IMR-90 (cell line): ENCODE measurements around the gene UMODL1. TPM values are rescaled to one million over a fixed set of nuclear protein-coding genes. Genes with fewer than 3 reads are reported as not detected.

Source experiments
- ATAC-seq: fragments of 200-7000 bp; cut with Tn5 transposase; 2 replicates; pipeline ENCODE4 v1.9.1; 2020; ENCODE audit warnings: low read depth, mild to moderate bottlenecking, moderate library complexity
- BruUV-seq: library from RNA; stranded (reverse); fragments of 400-500 nt; replicated peaks from 2 replicates; lab custom pipeline; 2021; lab: Mats Ljungman, UMichigan
- CTCF ChIA-PET: fragments of 300-600 bp; formaldehyde crosslinking; extraction: SDS; loops from one replicate; lab custom pipeline; 2021; ENCODE audit warnings: antibody characterized with exemption; lab: Yijun Ruan, JAX
- POLR2A ChIA-PET: fragments of 300-600 bp; sonication (Branson Sonifier 250); formaldehyde crosslinking; loops from one replicate; lab custom pipeline; 2022; ENCODE audit warnings: antibody characterized with exemption; ENCODE audit not compliant: unreplicated experiment; lab: Charles Lee
- DNase-seq: peaks from one replicate; pipeline ENCODE4 v3.0.0; 2013
- H2AFZ ChIP-seq: replicated peaks from 2 replicates; pipeline ENCODE3; 2013; ENCODE audit warnings: low read length, mild to moderate bottlenecking; ENCODE audit not compliant: poor library complexity
- H2AK5ac ChIP-seq: 2 replicates; pipeline ENCODE4 v1.6.1; 2013; ENCODE audit warnings: low read depth, low read length, inconsistent platforms
- H2AK9ac ChIP-seq: replicated peaks from 2 replicates; pipeline ENCODE3; 2013; ENCODE audit warnings: mild to moderate bottlenecking, low read depth, low read length, moderate library complexity; ENCODE audit not compliant: poor library complexity
- H2BK120ac ChIP-seq: 2 replicates; pipeline ENCODE4 v1.6.1; 2013; ENCODE audit warnings: low read depth, low read length, inconsistent platforms
- H2BK15ac ChIP-seq: 3 replicates; pipeline ENCODE4 v1.6.1; 2013; ENCODE audit warnings: low read depth, low read length, inconsistent platforms
- H2BK20ac ChIP-seq: 2 replicates; pipeline ENCODE4 v1.6.1; 2013; ENCODE audit warnings: low read depth, mild to moderate bottlenecking, inconsistent platforms, low read length, moderate library complexity
- H2BK5ac ChIP-seq: 2 replicates; pipeline ENCODE4 v1.6.1; 2013; ENCODE audit warnings: mild to moderate bottlenecking, low read depth, low read length, inconsistent platforms; ENCODE audit not compliant: poor library complexity, severe bottlenecking
- H3K14ac ChIP-seq: replicated peaks from 2 replicates; pipeline ENCODE4 v1.6.1; 2013; ENCODE audit warnings: low read depth, low read length, inconsistent platforms
- H3K18ac ChIP-seq: 2 replicates; pipeline ENCODE4 v1.6.1; 2013; ENCODE audit warnings: low read depth, low read length, control low read depth
- H3K23ac ChIP-seq: 2 replicates; pipeline ENCODE4 v1.6.1; 2013; ENCODE audit warnings: low read depth, low read length, inconsistent platforms
- H3K27ac ChIP-seq: 2 replicates; pipeline ENCODE4 v1.5.1; 2013; ENCODE audit warnings: mild to moderate bottlenecking, control low read depth, low read length; ENCODE audit not compliant: insufficient read depth
- H3K27me3 ChIP-seq: 2 replicates; pipeline ENCODE4 v1.6.1; 2013; ENCODE audit warnings: low read length; ENCODE audit not compliant: control insufficient read depth, insufficient read depth
- H3K36me3 ChIP-seq: 2 replicates; pipeline ENCODE4 v1.6.1; 2013; ENCODE audit warnings: low read length, mixed read lengths; ENCODE audit not compliant: control insufficient read depth, insufficient read depth
- H3K4ac ChIP-seq: 2 replicates; pipeline ENCODE4 v1.6.1; 2013; ENCODE audit warnings: low read depth, low read length, inconsistent platforms
- H3K4me1 ChIP-seq: 2 replicates; pipeline ENCODE4 v1.6.1; 2013; ENCODE audit warnings: low read length, mixed read lengths; ENCODE audit not compliant: control insufficient read depth, insufficient read depth
- H3K4me2 ChIP-seq: 2 replicates; pipeline ENCODE4 v1.6.1; 2013; ENCODE audit warnings: low read depth, mild to moderate bottlenecking, control low read depth, low read length, moderate library complexity
- H3K4me3 ChIP-seq: 2 replicates; pipeline ENCODE4 v1.5.1; 2013; ENCODE audit warnings: low read depth, mild to moderate bottlenecking, control low read depth, low read length, moderate library complexity; ENCODE audit not compliant: insufficient read depth
- H3K56ac ChIP-seq: 2 replicates; pipeline ENCODE4 v1.6.1; 2013; ENCODE audit warnings: low read length, inconsistent platforms; ENCODE audit not compliant: insufficient read depth; ENCODE audit errors: extremely low read depth
- H3K79me1 ChIP-seq, 2 experiments: 2 replicates each; pipeline ENCODE4 v1.6.1; 2013; ENCODE audit warnings: low read length in 2 of 2, inconsistent platforms in 1 of 2, low read depth in 1 of 2
- H3K9ac ChIP-seq: 2 replicates; pipeline ENCODE4 v1.6.1; 2013; ENCODE audit warnings: low read depth, low read length, control low read depth
- H3K9me1 ChIP-seq: 2 replicates; pipeline ENCODE4 v1.6.1; 2013; ENCODE audit warnings: low read length, inconsistent platforms; ENCODE audit not compliant: insufficient read depth
- H3K9me3 ChIP-seq: 2 replicates; pipeline ENCODE4 v1.6.1; 2013; ENCODE audit warnings: low read length; ENCODE audit not compliant: control insufficient read depth, insufficient read depth
- H4K20me1 ChIP-seq: 2 replicates; pipeline ENCODE4 v1.6.1; 2013; ENCODE audit warnings: low read length, inconsistent platforms; ENCODE audit not compliant: insufficient read depth
- H4K5ac ChIP-seq: 2 replicates; pipeline ENCODE4 v1.6.1; 2013; ENCODE audit warnings: mild to moderate bottlenecking, low read depth, low read length, control low read depth
- H4K8ac ChIP-seq, 2 experiments: 2 replicates each; pipeline ENCODE4 v1.6.1; 2013; ENCODE audit warnings: low read depth in 2 of 2, low read length in 2 of 2, control low read depth in 1 of 2, inconsistent platforms in 1 of 2
- H4K91ac ChIP-seq: 2 replicates; pipeline ENCODE4 v1.6.1; 2013; ENCODE audit warnings: low read depth, low read length, inconsistent platforms; ENCODE audit not compliant: insufficient read depth
- BHLHE40 ChIP-seq: fragments of 150-350 bp; IDR thresholded peaks from 2 replicates; pipeline ENCODE4 v1.6.1; 2016; ENCODE audit warnings: mild to moderate bottlenecking, low read depth, low read length
- CEBPB ChIP-seq: IDR thresholded peaks from 2 replicates; pipeline ENCODE4 v1.6.1; 2012; ENCODE audit warnings: low read depth, low read length, improper control_type of control experiment
- CHD1 ChIP-seq: IDR thresholded peaks from 2 replicates; pipeline ENCODE4 v1.6.1; 2012; ENCODE audit warnings: low read depth, low read length, improper control_type of control experiment
- MAFK ChIP-seq: IDR thresholded peaks from 2 replicates; pipeline ENCODE4 v1.6.1; 2012; ENCODE audit warnings: low read depth, low read length, improper control_type of control experiment
- MAZ ChIP-seq: IDR thresholded peaks from 2 replicates; pipeline ENCODE4 v1.6.1; 2012; ENCODE audit warnings: low read depth, mild to moderate bottlenecking, low read length, improper control_type of control experiment, moderate library complexity, borderline replicate concordance
- MXI1 ChIP-seq: IDR thresholded peaks from 2 replicates; pipeline ENCODE4 v1.6.1; 2012; ENCODE audit warnings: low read depth, mild to moderate bottlenecking, low read length, moderate library complexity, borderline replicate concordance
- NFE2L2 ChIP-seq: fragments of 150-350 bp; IDR thresholded peaks from 2 replicates; pipeline ENCODE4 v1.6.1; 2016; ENCODE audit warnings: low read depth, mild to moderate bottlenecking, low read length
- RFX5 ChIP-seq: IDR thresholded peaks from 2 replicates; pipeline ENCODE4 v1.8.0; 2012; ENCODE audit warnings: low read depth, mild to moderate bottlenecking, low read length, moderate library complexity
- SMC3 ChIP-seq: fragments of 150-350 bp; IDR thresholded peaks from 2 replicates; pipeline ENCODE4 v1.6.1; 2016; ENCODE audit warnings: low read depth, mild to moderate bottlenecking, antibody characterized with exemption, low read length, moderate library complexity
- USF2 ChIP-seq: fragments of 150-350 bp; IDR thresholded peaks from 2 replicates; pipeline ENCODE4 v1.6.1; 2017; ENCODE audit warnings: mild to moderate bottlenecking, antibody characterized with exemption, low read length, low read depth
- WGBS, 2 experiments: methylation state at CpG; one replicate each; pipeline versions ENCODE4 v1.1.5 to v1.1.7; 2013; ENCODE audit warnings: missing lambda C conversion rate in 2 of 2; ENCODE audit not compliant: insufficient read length in 1 of 2; ENCODE audit errors: extremely low coverage in 2 of 2; 5-methylcytosine and 5-hydroxymethylcytosine counted together
- dilution Hi-C: fragments of 300-500 bp; cut with HindIII; formaldehyde crosslinking; loops from one replicate; pipeline ENCODE4 v1.14.3; 2018; ENCODE audit warnings: low sequenced_read_pairs; ENCODE audit not compliant: unreplicated experiment
- in situ Hi-C: fragments of 300-500 bp; cut with MboI; formaldehyde crosslinking; loops from 3 replicates; pipeline ENCODE4 v1.14.3; 2019; ENCODE audit warnings: low sequenced_read_pairs, inconsistent platforms, mixed read lengths
- intact Hi-C: fragments of 100-400 bp; cut with micrococcal nuclease; formaldehyde crosslinking; loops from 2 replicates; pipeline ENCODE4 v1.10.0; 2022
- polyA plus RNA-seq, 3 experiments: library from polyadenylated mRNA; depleted of rRNA; stranded (reverse); fragments of >200 nt; gene quantifications; 2 replicates each; pipeline ENCODE4 v1.2.3, GENCODE V29; 2012; ENCODE audit warnings: low replicate concordance in 1 of 3
- total RNA-seq: library from RNA; depleted of rRNA; stranded (reverse); fragments of >200 nt; gene quantifications from 2 replicates; pipeline ENCODE4 v1.2.3, GENCODE V29; 2012
- TF ChIP-seq, protein P1 (sequence below): fragments of 150-350 bp; IDR thresholded peaks from 2 replicates; pipeline ENCODE4 v1.6.1; 2016; ENCODE audit warnings: low read depth, mild to moderate bottlenecking, low read length, moderate library complexity, borderline replicate concordance

The UMODL1 gene
- total and polyA plus RNA-seq, 2 of the 4 experiments (the other 2 are of a cell fraction): 0.02 TPM; not detected in 1

GRCh38 chr21:42176859-42177258 lies 105.7 kb downstream of the UMODL1 start:
- Histone ChIP-seq H2BK5ac (no peak overlapping the region), H3K79me1 (no peaks in the 10 kb centered on the region), H4K91ac (no peak overlapping the region), H3K56ac (no peak overlapping the region), H4K8ac (no peak overlapping the region), H3K27ac (no peak overlapping the region), H3K36me3 (no peaks in the 10 kb centered on the region), H4K5ac (no peak overlapping the region), H2AFZ (no peak overlapping the region), H4K20me1 (no peaks in the 10 kb centered on the region), H2BK15ac (no peak overlapping the region), H3K23ac (no peak overlapping the region), H3K14ac (no peak overlapping the region), H3K4me1 (no peaks in the 10 kb centered on the region), H3K18ac (no peak overlapping the region), H2BK120ac (no peak overlapping the region), H2AK9ac (no peak overlapping the region), H3K27me3 (peaks cover 22% of the 10 kb centered on the region), H2AK5ac (no peak overlapping the region), H2BK20ac (no peak overlapping the region), H3K4ac (no peak overlapping the region), H3K9ac (no peak overlapping the region), H3K4me3 (no peak overlapping the region), H3K9me1 (no peaks in the 10 kb centered on the region), H3K4me2 (no peak overlapping the region), H3K9me3 (no peaks in the 10 kb centered on the region; the same call in 1 of the 2 replicates)
- dilution Hi-C loops: no loop called here
- POLR2A ChIA-PET: no interaction called here
- no peak for ATAC-seq
- in situ Hi-C loops: no loop called here
- no peak for DNase-seq
- TF ChIP-seq BHLHE40 (no peak), CHD1 (no peak), USF2 (no peak), CEBPB (no peak), MAZ (no peak), SMC3 (no peak), MAFK (no peak), RFX5 (no peak), MXI1 (no peak), NFE2L2 (no peak)
- TF ChIP-seq, protein P1, sequence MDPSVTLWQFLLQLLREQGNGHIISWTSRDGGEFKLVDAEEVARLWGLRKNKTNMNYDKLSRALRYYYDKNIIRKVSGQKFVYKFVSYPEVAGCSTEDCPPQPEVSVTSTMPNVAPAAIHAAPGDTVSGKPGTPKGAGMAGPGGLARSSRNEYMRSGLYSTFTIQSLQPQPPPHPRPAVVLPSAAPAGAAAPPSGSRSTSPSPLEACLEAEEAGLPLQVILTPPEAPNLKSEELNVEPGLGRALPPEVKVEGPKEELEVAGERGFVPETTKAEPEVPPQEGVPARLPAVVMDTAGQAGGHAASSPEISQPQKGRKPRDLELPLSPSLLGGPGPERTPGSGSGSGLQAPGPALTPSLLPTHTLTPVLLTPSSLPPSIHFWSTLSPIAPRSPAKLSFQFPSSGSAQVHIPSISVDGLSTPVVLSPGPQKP: no peak
- no TSS peak for BruUV-seq
- CTCF ChIA-PET: interaction anchor here (0.6 to 2.1 kb wide), 2 partner anchors 29 to 31 kb away, joined by 3 to 6 read pairs; no protein-coding TSS in a partner anchor
- no CpG with 5 or more reads among the region's 3 CpGs for WGBS, 2 experiments
- intact Hi-C loops: no loop called here
